Measurements from ENCODE around the gene TRIM14.

Gene TRIM14

GRCh38 chr9:98152526-98152925, 33.5 kb upstream of the TRIM14 start:
- no peak overlapping the region for H3K4me3 ChIP-seq (ENCODE audit: insufficient read depth, low read length, poor library complexity, severe bottlenecking)
- no peaks in the 10 kb centered on the region for H3K79me2 ChIP-seq (ENCODE audit: insufficient read depth, low read length)
- no peaks in the 10 kb centered on the region for H4K20me1 ChIP-seq (ENCODE audit: low read depth, low read length)
- TF ChIP-seq EZH2phosphoT487 (conservative IDR thresholded peaks at IDR 0.05; ENCODE audit: low read length) (no peak), CTCF (IDR thresholded peaks at IDR 0.05; ENCODE audit: insufficient read depth, low read length, poor library complexity, severe bottlenecking) (no peak)
- no peak overlapping the region for H2AFZ ChIP-seq (ENCODE audit: low read depth, low read length, severe bottlenecking)
- H3K9me2 ChIP-seq (replicated peaks; ENCODE audit: insufficient read depth, low read length), result no peaks in the 10 kb centered on the region
- no peaks in the 10 kb centered on the region for H3K27me3 ChIP-seq (ENCODE audit: low read length)
- no peak overlapping the region for H3K4me2 ChIP-seq (ENCODE audit: low read depth, low read length, poor library complexity, severe bottlenecking)
- no peak overlapping the region for H3K27ac ChIP-seq (ENCODE audit: low read depth, low read length)
- H3K9ac ChIP-seq (ENCODE audit: low read length), result no peak overlapping the region
- H3K36me3 ChIP-seq (ENCODE audit: low read length), result no peaks in the 10 kb centered on the region
- no peaks in the 10 kb centered on the region for H3F3A ChIP-seq (ENCODE audit: insufficient read depth)
- no peaks in the 10 kb centered on the region for H3K9me3 ChIP-seq (ENCODE audit: insufficient read depth, low read length)

- H3K36me3 ChIP-seq (ENCODE audit: low read length), result no peaks in the 10 kb centered on the region
- TF ChIP-seq EZH2phosphoT487 (conservative IDR thresholded peaks at IDR 0.05; ENCODE audit: low read length) (no peak), CTCF (IDR thresholded peaks at IDR 0.05; ENCODE audit: insufficient read depth, low read length, poor library complexity, severe bottlenecking) (no peak)
- H3K9ac ChIP-seq (ENCODE audit: low read length), result no peak overlapping the region
- H3K9me2 ChIP-seq (replicated peaks; ENCODE audit: insufficient read depth, low read length), result no peaks in the 10 kb centered on the region
- H3K4me2 ChIP-seq (ENCODE audit: low read depth, low read length, poor library complexity, severe bottlenecking), result no peak overlapping the region
- no peak overlapping the region for H3K4me3 ChIP-seq (ENCODE audit: insufficient read depth, low read length, poor library complexity, severe bottlenecking)
- H3K27ac ChIP-seq (ENCODE audit: low read depth, low read length), result no peak overlapping the region
- H2AFZ ChIP-seq (ENCODE audit: low read depth, low read length, severe bottlenecking), result no peak overlapping the region
- no peaks in the 10 kb centered on the region for H3K9me3 ChIP-seq (ENCODE audit: insufficient read depth, low read length)
- no peaks in the 10 kb centered on the region for H3K79me2 ChIP-seq (ENCODE audit: insufficient read depth, low read length)
- no peaks in the 10 kb centered on the region for H3F3A ChIP-seq (ENCODE audit: insufficient read depth)
- H3K27me3 ChIP-seq (ENCODE audit: low read length), result no peaks in the 10 kb centered on the region
- no peaks in the 10 kb centered on the region for H4K20me1 ChIP-seq (ENCODE audit: low read depth, low read length)
Observed at GRCh38 chr9:98150721-98151120, 31.7 kb upstream of the TRIM14 start.

GRCh38 chr9:98150164-98150563, 31.1 kb upstream of the TRIM14 start:
- Histone ChIP-seq H3K27me3 (ENCODE audit: low read length) (no peaks in the 10 kb centered on the region), H3K79me2 (ENCODE audit: insufficient read depth, low read length) (no peaks in the 10 kb centered on the region), H3K9ac (ENCODE audit: low read length) (no peak overlapping the region), H3F3A (ENCODE audit: insufficient read depth) (no peaks in the 10 kb centered on the region), H4K20me1 (ENCODE audit: low read depth, low read length) (no peaks in the 10 kb centered on the region), H3K4me3 (ENCODE audit: insufficient read depth, low read length, poor library complexity, severe bottlenecking) (no peak overlapping the region), H3K36me3 (ENCODE audit: low read length) (no peaks in the 10 kb centered on the region), H3K9me3 (ENCODE audit: insufficient read depth, low read length) (no peaks in the 10 kb centered on the region), H3K9me2 (replicated peaks; ENCODE audit: insufficient read depth, low read length) (no peaks in the 10 kb centered on the region), H2AFZ (ENCODE audit: low read depth, low read length, severe bottlenecking) (no peak overlapping the region), H3K4me2 (ENCODE audit: low read depth, low read length, poor library complexity, severe bottlenecking) (no peak overlapping the region), H3K27ac (ENCODE audit: low read depth, low read length) (no peak overlapping the region)
- TF ChIP-seq EZH2phosphoT487 (conservative IDR thresholded peaks at IDR 0.05; ENCODE audit: low read length), result no peak
- no peak for TF ChIP-seq CTCF (IDR thresholded peaks at IDR 0.05; ENCODE audit: insufficient read depth, low read length, poor library complexity, severe bottlenecking)

Data from SU-DHL-6 (cell line).